ENCODE results near the gene BCLAF1. TPM values are rescaled to one million over a fixed set of nuclear protein-coding genes. Genes with fewer than 3 reads are reported as not detected.

BCLAF1 gene
- total RNA-seq, 1 experiment from 2014 or later, result 159 TPM

DNA sequence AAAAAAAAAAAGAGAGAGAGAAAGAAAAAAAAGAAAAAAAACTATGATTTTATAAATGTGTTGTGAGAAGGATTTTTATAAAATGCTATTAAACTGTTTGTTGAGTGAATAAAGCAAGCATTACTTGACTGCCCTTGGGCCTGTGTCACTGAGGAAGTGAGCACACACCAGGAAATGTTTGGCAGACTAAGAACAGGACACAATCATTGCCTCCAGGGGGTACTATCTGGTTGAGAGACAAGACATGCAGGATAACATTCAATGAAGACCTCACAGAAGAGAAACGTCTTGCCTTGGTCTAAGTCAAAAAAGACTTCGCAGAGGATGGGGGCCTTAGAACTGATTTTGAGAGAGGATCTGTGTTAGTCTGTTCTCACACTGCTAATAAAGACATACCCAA is 80.2 kb downstream of the BCLAF1 start:
- Histone ChIP-seq H2AFZ (ENCODE audit: low read depth, low read length, poor library complexity, severe bottlenecking) (no peak overlapping the region), H3K27me3 (ENCODE audit: insufficient read depth, low read length) (no peaks in the 10 kb centered on the region), H3K79me2 (ENCODE audit: insufficient read depth, low read length) (no peaks in the 10 kb centered on the region), H3K4me2 (ENCODE audit: low read length) (no peak overlapping the region), H3K9ac (ENCODE audit: low read length) (no peak overlapping the region), H3K4me1 (ENCODE audit: control insufficient read depth in 1 of 2, insufficient read depth in 2 of 2, low read length in 2 of 2) (no peaks in the 10 kb centered on the region), H4K20me1 (ENCODE audit: insufficient read depth) (no peaks in the 10 kb centered on the region), H3K9me2 (ENCODE audit: insufficient read depth) (no peaks in the 10 kb centered on the region), H3K27ac (ENCODE audit: low read depth, low read length) (no peak overlapping the region), H3K4me3 (replicated peaks in 1 of 2; ENCODE audit: low read depth in 1 of 2, low read length in 2 of 2) (no peak overlapping the region), H3K9me3 (ENCODE audit: control insufficient read depth in 1 of 2, insufficient read depth in 1 of 2, low read depth in 1 of 2, low read length in 2 of 2) (no peaks in the 10 kb centered on the region), H3K36me3 (ENCODE audit: control insufficient read depth in 1 of 2, insufficient read depth in 2 of 2, low read length in 2 of 2) (no peaks in the 10 kb centered on the region)
- intact Hi-C loops (cut with micrococcal nuclease), result no loop called here
- ChIA-PET CTCF (interaction anchor here (0.7 to 1.3 kb wide), 2 partner anchors 20 to 177 kb away, joined by 3 read pairs; no protein-coding TSS in a partner anchor), POLR2A (no interaction called here), RAD21 (ENCODE audit: low non-redundant PET in 1 of 2, low total read pairs in 2 of 2, uncharacterized antibody in 2 of 2, unreplicated experiment in 2 of 2) (no interaction called here)
- BruUV-seq (replicated peaks), result no TSS peak
- TF ChIP-seq SIN3A (IDR thresholded peaks at IDR 0.05; ENCODE audit: low read depth) (no peak), FOSL1 (IDR thresholded peaks at IDR 0.05; ENCODE audit: low read depth) (no peak), ZFX (IDR thresholded peaks at IDR 0.05) (no peak), ELF1 (IDR thresholded peaks at IDR 0.05; ENCODE audit: borderline replicate concordance, low read depth) (no peak), CBX3 (IDR thresholded peaks at IDR 0.05; ENCODE audit: low read depth) (no peak), EZH2phosphoT487 (IDR thresholded peaks at IDR 0.05; ENCODE audit: borderline replicate concordance) (no peak), JUND (IDR thresholded peaks at IDR 0.05) (no peak), EGR1 (IDR thresholded peaks at IDR 0.05; ENCODE audit: low read depth) (no peak), POLR2AphosphoS5 (IDR thresholded peaks at IDR 0.05; ENCODE audit: low read depth, low read length) (no peak), EZH2 (IDR thresholded peaks at IDR 0.05) (no peak), RAD21 (IDR thresholded peaks at IDR 0.05; ENCODE audit: low read depth) (no peak), YY1 (IDR thresholded peaks at IDR 0.05; ENCODE audit: extremely low read depth, insufficient replicate concordance, low read depth, low read length) (no peak), ZNF274 (IDR thresholded peaks at IDR 0.05; ENCODE audit: low read depth, low read length) (no peak), POLR2A (IDR thresholded peaks at IDR 0.05; ENCODE audit: borderline replicate concordance, extremely low read depth, insufficient read depth, insufficient read length) (no peak), TCF7L2 (IDR thresholded peaks at IDR 0.05; ENCODE audit: borderline replicate concordance, extremely low read depth, insufficient read depth, insufficient read length) (no peak), SRF (IDR thresholded peaks at IDR 0.05; ENCODE audit: low read depth) (no peak)
- TF ChIP-seq, protein P1, sequence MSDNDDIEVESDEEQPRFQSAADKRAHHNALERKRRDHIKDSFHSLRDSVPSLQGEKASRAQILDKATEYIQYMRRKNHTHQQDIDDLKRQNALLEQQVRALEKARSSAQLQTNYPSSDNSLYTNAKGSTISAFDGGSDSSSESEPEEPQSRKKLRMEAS (IDR thresholded peaks at IDR 0.05), result no peak
- TF ChIP-seq, protein P2, sequence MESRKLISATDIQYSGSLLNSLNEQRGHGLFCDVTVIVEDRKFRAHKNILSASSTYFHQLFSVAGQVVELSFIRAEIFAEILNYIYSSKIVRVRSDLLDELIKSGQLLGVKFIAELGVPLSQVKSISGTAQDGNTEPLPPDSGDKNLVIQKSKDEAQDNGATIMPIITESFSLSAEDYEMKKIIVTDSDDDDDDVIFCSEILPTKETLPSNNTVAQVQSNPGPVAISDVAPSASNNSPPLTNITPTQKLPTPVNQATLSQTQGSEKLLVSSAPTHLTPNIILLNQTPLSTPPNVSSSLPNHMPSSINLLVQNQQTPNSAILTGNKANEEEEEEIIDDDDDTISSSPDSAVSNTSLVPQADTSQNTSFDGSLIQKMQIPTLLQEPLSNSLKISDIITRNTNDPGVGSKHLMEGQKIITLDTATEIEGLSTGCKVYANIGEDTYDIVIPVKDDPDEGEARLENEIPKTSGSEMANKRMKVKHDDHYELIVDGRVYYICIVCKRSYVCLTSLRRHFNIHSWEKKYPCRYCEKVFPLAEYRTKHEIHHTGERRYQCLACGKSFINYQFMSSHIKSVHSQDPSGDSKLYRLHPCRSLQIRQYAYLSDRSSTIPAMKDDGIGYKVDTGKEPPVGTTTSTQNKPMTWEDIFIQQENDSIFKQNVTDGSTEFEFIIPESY (IDR thresholded peaks at IDR 0.05; ENCODE audit: extremely low read depth, insufficient replicate concordance, low read length), result no peak
- DNase-seq (ENCODE audit: low read depth, low spot score), result no peak
- ATAC-seq, result no peak

Measured in HCT116 (cell line).